HFF-Myc (cell line): ENCODE data around the gene AK5.

Experiments used
- DNase-seq: peaks from one replicate; pipeline ENCODE4 v3.0.0-alpha.2; 2011; ENCODE audit warnings: low read depth; ENCODE audit errors: extremely low read depth
- H3K4me3 ChIP-seq: replicated peaks from 2 replicates; pipeline ENCODE4 v1.5.1; 2011; ENCODE audit warnings: low read depth, mild to moderate bottlenecking, control low read depth, low read length
- TF ChIP-seq, protein P1 (sequence below): IDR thresholded peaks from 2 replicates; pipeline ENCODE4 v1.5.1; 2012; ENCODE audit warnings: mild to moderate bottlenecking, low read depth, low read length, control low read depth; ENCODE audit errors: missing control alignments

The AK5 gene

GRCh38 chr1:77245830-77246229 is 36.0 kb upstream of the AK5 start:
- TF ChIP-seq, protein P1, sequence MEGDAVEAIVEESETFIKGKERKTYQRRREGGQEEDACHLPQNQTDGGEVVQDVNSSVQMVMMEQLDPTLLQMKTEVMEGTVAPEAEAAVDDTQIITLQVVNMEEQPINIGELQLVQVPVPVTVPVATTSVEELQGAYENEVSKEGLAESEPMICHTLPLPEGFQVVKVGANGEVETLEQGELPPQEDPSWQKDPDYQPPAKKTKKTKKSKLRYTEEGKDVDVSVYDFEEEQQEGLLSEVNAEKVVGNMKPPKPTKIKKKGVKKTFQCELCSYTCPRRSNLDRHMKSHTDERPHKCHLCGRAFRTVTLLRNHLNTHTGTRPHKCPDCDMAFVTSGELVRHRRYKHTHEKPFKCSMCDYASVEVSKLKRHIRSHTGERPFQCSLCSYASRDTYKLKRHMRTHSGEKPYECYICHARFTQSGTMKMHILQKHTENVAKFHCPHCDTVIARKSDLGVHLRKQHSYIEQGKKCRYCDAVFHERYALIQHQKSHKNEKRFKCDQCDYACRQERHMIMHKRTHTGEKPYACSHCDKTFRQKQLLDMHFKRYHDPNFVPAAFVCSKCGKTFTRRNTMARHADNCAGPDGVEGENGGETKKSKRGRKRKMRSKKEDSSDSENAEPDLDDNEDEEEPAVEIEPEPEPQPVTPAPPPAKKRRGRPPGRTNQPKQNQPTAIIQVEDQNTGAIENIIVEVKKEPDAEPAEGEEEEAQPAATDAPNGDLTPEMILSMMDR, result no peak
- DNase-seq, result no peak
- H3K4me3 ChIP-seq, result no peak overlapping the region

GRCh38 chr1:77250126-77250525 is 31.7 kb upstream of the AK5 start:
- no peak overlapping the region for H3K4me3 ChIP-seq
- TF ChIP-seq, protein P1, result no peak

DNA sequence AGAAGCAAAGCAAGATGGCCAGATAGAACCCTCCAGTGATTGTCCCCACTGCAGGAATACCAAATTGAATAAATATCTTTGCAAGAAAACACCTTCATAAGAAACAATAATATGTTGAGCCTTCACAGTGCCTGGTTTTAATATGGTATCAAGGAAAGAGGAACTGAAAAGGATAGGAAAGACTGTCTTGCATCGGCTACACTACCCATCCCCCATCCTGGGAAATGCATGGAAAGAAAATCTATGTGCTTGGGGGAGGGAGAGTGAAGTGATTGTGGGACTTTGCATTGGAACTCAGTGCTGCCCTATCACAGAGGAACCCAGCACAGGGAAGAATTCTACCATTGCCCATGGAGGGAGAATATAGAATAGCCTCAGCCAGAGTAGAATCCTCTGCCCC is 28.6 kb upstream of the AK5 start:
- DNase-seq, result no peak
- TF ChIP-seq, protein P1, result no peak
- no peak overlapping the region for H3K4me3 ChIP-seq

More at GRCh38 chr1:77250126-77250525, 31.7 kb upstream of the AK5 start:
- no peak for DNase-seq

DNA sequence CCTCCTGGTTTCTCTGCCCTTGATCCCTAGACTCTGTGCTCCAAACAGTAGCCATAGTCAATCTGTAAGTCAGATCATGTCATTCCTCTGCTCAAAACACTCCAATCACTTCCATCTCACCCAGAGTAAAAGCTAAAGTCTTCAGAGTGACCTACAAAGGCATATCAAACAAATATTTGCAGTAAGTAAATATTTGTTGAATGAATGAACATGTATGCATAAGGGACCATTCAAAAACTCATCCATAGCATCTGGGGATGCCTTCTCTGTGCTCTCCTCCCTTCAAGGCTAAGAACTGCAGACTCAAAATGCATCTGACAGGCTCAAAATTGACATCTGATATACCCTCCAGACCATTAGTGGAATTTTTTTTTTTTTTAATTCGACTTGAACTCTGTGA is 18.1 kb upstream of the AK5 start:
- no peak overlapping the region for H3K4me3 ChIP-seq
- TF ChIP-seq, protein P1, result no peak
- no peak for DNase-seq

DNA sequence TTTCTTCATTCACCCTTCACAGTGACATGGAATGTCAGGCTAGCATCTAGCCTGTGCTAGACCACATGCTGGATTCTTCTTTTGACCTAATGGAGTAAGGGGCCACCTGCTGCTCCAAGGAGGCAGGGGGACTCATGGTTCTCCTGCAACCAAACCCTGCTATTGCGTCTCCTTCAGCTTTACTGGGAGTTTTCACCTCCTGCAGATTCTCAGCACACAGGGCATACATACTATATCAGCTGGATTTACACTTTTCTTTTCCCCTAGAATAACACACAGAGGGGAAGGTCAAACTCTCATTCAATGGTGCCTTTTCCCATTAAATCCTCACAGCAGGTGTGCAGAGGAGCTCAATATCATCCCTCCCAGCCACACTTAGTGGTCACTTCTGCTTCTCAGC is 16.6 kb upstream of the AK5 start:
- TF ChIP-seq, protein P1, result no peak
- no peak for DNase-seq

DNA sequence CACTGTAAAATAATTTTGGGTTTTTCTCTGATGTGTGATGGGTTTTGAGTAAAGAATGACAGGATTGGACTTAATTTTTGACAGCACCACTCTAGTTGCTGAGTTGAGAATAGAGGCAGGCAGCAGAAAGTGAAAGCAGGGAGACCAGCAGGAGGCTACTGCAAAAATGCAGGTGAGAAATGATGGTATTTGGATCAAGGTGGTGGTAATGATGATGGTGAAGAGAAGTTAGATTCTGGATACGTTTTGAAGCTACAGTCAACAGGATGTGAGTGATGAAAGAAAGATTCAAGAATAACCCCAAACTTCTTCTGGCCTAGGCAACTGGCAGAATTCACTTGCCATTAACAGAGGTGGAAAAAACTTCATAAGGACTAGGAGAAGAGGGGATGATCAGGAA is 14.8 kb upstream of the AK5 start:
- TF ChIP-seq, protein P1, result no peak
- H3K4me3 ChIP-seq, result no peak overlapping the region
- no peak for DNase-seq

More for the DNA sequence above, 16.6 kb upstream of the AK5 start:
- no peak overlapping the region for H3K4me3 ChIP-seq

GRCh38 chr1:77271852-77272580 is 9.8 kb upstream of the AK5 start:
- TF ChIP-seq, protein P1, result no peak
- DNase-seq, result peak; percentile 10
- H3K4me3 ChIP-seq, result no peak overlapping the region
